NB4 (cell line): ENCODE results near the gene ZMAT5.

Experiments
- CTCF ChIP-seq: IDR thresholded peaks from one replicate; pipeline ENCODE4 v1.5.1; 2012; ENCODE audit warnings: low read depth, low read length
- MAX ChIP-seq: IDR thresholded peaks from 2 replicates; pipeline ENCODE4 v1.6.1; 2011; ENCODE audit warnings: low read depth, low read length
- MYC ChIP-seq: IDR thresholded peaks from 2 replicates; pipeline ENCODE4 v1.6.1; 2011; ENCODE audit warnings: low read depth, low read length
- POLR2A ChIP-seq: IDR thresholded peaks from 2 replicates; pipeline ENCODE4 v1.6.1; 2011; ENCODE audit warnings: mild to moderate bottlenecking; ENCODE audit not compliant: insufficient read length; ENCODE audit errors: extremely low read depth

DNA sequence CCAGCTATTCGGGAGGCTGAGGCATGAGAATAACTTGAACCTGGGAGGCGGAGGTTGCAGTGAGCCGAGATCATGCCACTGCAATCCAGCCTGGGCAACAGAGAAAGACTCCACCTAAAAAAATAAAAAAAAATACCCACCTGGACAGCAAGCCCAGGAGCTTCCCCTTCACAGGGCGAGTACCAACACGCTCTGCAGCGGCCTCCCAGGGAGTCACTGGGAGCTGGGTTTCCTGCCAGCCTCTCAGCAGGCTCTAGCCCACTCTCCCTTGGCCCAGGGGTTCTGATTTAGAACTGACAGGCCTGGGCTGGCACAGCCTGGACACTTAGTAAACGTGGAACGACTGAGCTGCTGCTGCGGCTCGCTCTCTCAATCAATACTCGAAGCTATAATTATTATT, 49.0 kb downstream of the ZMAT5 start:
- TF ChIP-seq CTCF (no peak), POLR2A (no peak), MAX (no peak), MYC (no peak)
